DOHH2 (cell line): ENCODE data around the gene IRF2BP1.
"Not testable (repeated sequence)": the region's sequence is repeated elsewhere in the genome, so short reads cannot be mapped to it uniquely, and the experiment has no call there.

Experiments used
- H3F3A ChIP-seq: fragments of 200-600 bp; sonication (generic), shearing (Covaris generic); 2 replicates; pipeline ENCODE4 v1.6.0; 2016; ENCODE audit warnings: antibody characterized with exemption, mild to moderate bottlenecking; ENCODE audit not compliant: control insufficient read depth, insufficient read depth
- H3K27ac ChIP-seq: fragments of 200-600 bp; sonication (generic); 2 replicates; pipeline ENCODE4 v1.5.1; 2014; ENCODE audit warnings: low read depth, mild to moderate bottlenecking, low read length, moderate library complexity
- H3K27me3 ChIP-seq: fragments of 200-600 bp; sonication (generic); 2 replicates; pipeline ENCODE4 v1.6.1; 2014; ENCODE audit warnings: mild to moderate bottlenecking, low read length, mixed read lengths; ENCODE audit not compliant: control insufficient read depth
- H3K36me3 ChIP-seq: fragments of 200-600 bp; sonication (generic); 2 replicates; pipeline ENCODE4 v1.6.1; 2014; ENCODE audit warnings: mild to moderate bottlenecking, low read length, moderate library complexity, mixed read lengths; ENCODE audit not compliant: control insufficient read depth
- H3K4me1 ChIP-seq: fragments of 200-600 bp; sonication (generic); 2 replicates; pipeline ENCODE4 v1.6.1; 2014; ENCODE audit warnings: mild to moderate bottlenecking, low read length, mixed read lengths; ENCODE audit not compliant: control insufficient read depth
- H3K4me2 ChIP-seq: fragments of 200-600 bp; sonication (generic); 2 replicates; pipeline ENCODE4 v1.6.0; 2014; ENCODE audit warnings: mild to moderate bottlenecking, low read length, moderate library complexity
- H3K4me3 ChIP-seq: fragments of 200-600 bp; sonication (generic); 2 replicates; pipeline ENCODE4 v1.5.1; 2014; ENCODE audit warnings: mild to moderate bottlenecking, low read length, mixed read lengths
- H3K79me2 ChIP-seq: fragments of 200-600 bp; sonication (generic); 2 replicates; pipeline ENCODE4 v1.6.1; 2014; ENCODE audit warnings: mild to moderate bottlenecking, low read length, mixed read lengths; ENCODE audit not compliant: control insufficient read depth
- H3K9me2 ChIP-seq: fragments of 200-600 bp; sonication (generic); replicated peaks from 2 replicates; pipeline ENCODE4 v1.6.1; 2014; ENCODE audit warnings: mild to moderate bottlenecking, low read length, mixed read lengths; ENCODE audit not compliant: control insufficient read depth
- H3K9me3 ChIP-seq: fragments of 200-600 bp; sonication (generic); 2 replicates; pipeline ENCODE4 v1.6.1; 2014; ENCODE audit warnings: antibody characterized with exemption, low read length, mixed read lengths; ENCODE audit not compliant: control insufficient read depth, insufficient read depth
- H4K20me1 ChIP-seq: fragments of 200-600 bp; sonication (generic); 2 replicates; pipeline ENCODE4 v1.6.0; 2014; ENCODE audit warnings: low read depth, mild to moderate bottlenecking, antibody characterized with exemption, low read length, moderate library complexity; ENCODE audit not compliant: control insufficient read depth, insufficient read depth
- EZH2phosphoT487 ChIP-seq: fragments of 200-600 bp; sonication (generic); IDR thresholded peaks from 2 replicates; pipeline ENCODE4 v1.6.1; 2017; ENCODE audit warnings: borderline replicate concordance, mild to moderate bottlenecking, antibody characterized with exemption, low read length, moderate library complexity, mixed read lengths
- TF ChIP-seq, protein P1 (sequence below): fragments of 200-600 bp; sonication (generic); IDR thresholded peaks from one replicate; pipeline ENCODE4 v1.5.1; 2014; ENCODE audit warnings: antibody characterized with exemption, mild to moderate bottlenecking, low read depth, low read length; ENCODE audit not compliant: poor library complexity, severe bottlenecking

IRF2BP1 gene

GRCh38 chr19:45897261-45897812, 11.4 kb upstream of the IRF2BP1 start:
- Histone ChIP-seq H3K4me2 (no peak overlapping the region), H4K20me1 (no peaks in the 10 kb centered on the region), H3K4me1 (peaks cover 25% of the 10 kb centered on the region)

GRCh38 chr19:45895983-45896599, 10.2 kb upstream of the IRF2BP1 start:
- not testable (repeated sequence) for H3K4me2 ChIP-seq, H3K9me3 ChIP-seq, H3K4me3 ChIP-seq, H3K27ac ChIP-seq, H3K9me2 ChIP-seq, H3K27me3 ChIP-seq, H3F3A ChIP-seq, H4K20me1 ChIP-seq
- Histone ChIP-seq H3K4me1 (peaks cover 20% of the 10 kb centered on the region), H3K79me2 (peaks cover 14% of the 10 kb centered on the region), H3K36me3 (peaks cover 35% of the 10 kb centered on the region)

More at GRCh38 chr19:45897261-45897812, 11.4 kb upstream of the IRF2BP1 start:
- Histone ChIP-seq H3K4me3 (no peak overlapping the region), H3K79me2 (peaks cover 27% of the 10 kb centered on the region), H3K36me3 (peaks cover 35% of the 10 kb centered on the region), H3K27ac (no peak overlapping the region), H3K9me3 (no peaks in the 10 kb centered on the region), H3K27me3 (no peaks in the 10 kb centered on the region), H3K9me2 (no peaks in the 10 kb centered on the region), H3F3A (no peaks in the 10 kb centered on the region)
- no peak for TF ChIP-seq EZH2phosphoT487
- TF ChIP-seq, protein P1, sequence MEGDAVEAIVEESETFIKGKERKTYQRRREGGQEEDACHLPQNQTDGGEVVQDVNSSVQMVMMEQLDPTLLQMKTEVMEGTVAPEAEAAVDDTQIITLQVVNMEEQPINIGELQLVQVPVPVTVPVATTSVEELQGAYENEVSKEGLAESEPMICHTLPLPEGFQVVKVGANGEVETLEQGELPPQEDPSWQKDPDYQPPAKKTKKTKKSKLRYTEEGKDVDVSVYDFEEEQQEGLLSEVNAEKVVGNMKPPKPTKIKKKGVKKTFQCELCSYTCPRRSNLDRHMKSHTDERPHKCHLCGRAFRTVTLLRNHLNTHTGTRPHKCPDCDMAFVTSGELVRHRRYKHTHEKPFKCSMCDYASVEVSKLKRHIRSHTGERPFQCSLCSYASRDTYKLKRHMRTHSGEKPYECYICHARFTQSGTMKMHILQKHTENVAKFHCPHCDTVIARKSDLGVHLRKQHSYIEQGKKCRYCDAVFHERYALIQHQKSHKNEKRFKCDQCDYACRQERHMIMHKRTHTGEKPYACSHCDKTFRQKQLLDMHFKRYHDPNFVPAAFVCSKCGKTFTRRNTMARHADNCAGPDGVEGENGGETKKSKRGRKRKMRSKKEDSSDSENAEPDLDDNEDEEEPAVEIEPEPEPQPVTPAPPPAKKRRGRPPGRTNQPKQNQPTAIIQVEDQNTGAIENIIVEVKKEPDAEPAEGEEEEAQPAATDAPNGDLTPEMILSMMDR: no peak

- Histone ChIP-seq H3K9me3 (no peaks in the 10 kb centered on the region), H3K4me3 (no peak overlapping the region), H3K36me3 (peaks cover 30% of the 10 kb centered on the region), H3K79me2 (peaks cover 9% of the 10 kb centered on the region), H3F3A (no peaks in the 10 kb centered on the region), H3K4me1 (peaks cover 14% of the 10 kb centered on the region), H3K4me2 (no peak overlapping the region), H4K20me1 (no peaks in the 10 kb centered on the region), H3K27me3 (no peaks in the 10 kb centered on the region), H3K27ac (no peak overlapping the region), H3K9me2 (no peaks in the 10 kb centered on the region)
- TF ChIP-seq, protein P1: no peak
- TF ChIP-seq EZH2phosphoT487: no peak
Measured at GRCh38 chr19:45895519-45895972, 9.6 kb upstream of the IRF2BP1 start.

- TF ChIP-seq, protein P1: no peak
- TF ChIP-seq EZH2phosphoT487: no peak
- Histone ChIP-seq H4K20me1 (no peaks in the 10 kb centered on the region), H3K4me2 (no peak overlapping the region), H3K79me2 (0 out of 2 replicates have a peak, but pooled peaks cover 2% of the 10 kb centered on the region), H3K27me3 (no peaks in the 10 kb centered on the region), H3K9me2 (no peaks in the 10 kb centered on the region), H3K27ac (no peak overlapping the region), H3K9me3 (no peaks in the 10 kb centered on the region), H3F3A (peaks cover 4% of the 10 kb centered on the region; the same call in 1 of the 2 replicates), H3K36me3 (peaks cover 5% of the 10 kb centered on the region; the same call in 1 of the 2 replicates), H3K4me1 (peaks cover 15% of the 10 kb centered on the region), H3K4me3 (no peak overlapping the region)
Measured at GRCh38 chr19:45890877-45891276, 4.9 kb upstream of the IRF2BP1 start.
